Effector memory CD4-positive, alpha-beta T cell (primary cell): Measurements from ENCODE around the gene NDUFAF3.

Experiments used
- DNase-seq, 3 donors: peaks; one replicate each; pipeline ENCODE4 v3.0.0-alpha.2; 2020
- H3K27ac ChIP-seq: 2 replicates; pipeline ENCODE4 v1.7.0; 2013; ENCODE audit warnings: mild to moderate bottlenecking, low read length, moderate library complexity; ENCODE audit not compliant: insufficient read depth, poor library complexity, severe bottlenecking
- H3K27me3 ChIP-seq: replicated peaks from 2 replicates; pipeline ENCODE4 v1.7.0; 2013; ENCODE audit warnings: mild to moderate bottlenecking, low read length; ENCODE audit not compliant: insufficient read depth, control insufficient read depth, poor library complexity, severe bottlenecking
- H3K36me3 ChIP-seq: 2 replicates; pipeline ENCODE4 v1.7.0; 2013; ENCODE audit warnings: mild to moderate bottlenecking, low read length, moderate library complexity; ENCODE audit not compliant: control insufficient read depth, insufficient read depth
- H3K4me1 ChIP-seq: 2 replicates; pipeline ENCODE4 v1.7.0; 2013; ENCODE audit warnings: low read length, mild to moderate bottlenecking; ENCODE audit not compliant: control insufficient read depth, insufficient read depth, poor library complexity, severe bottlenecking
- H3K4me3 ChIP-seq: 2 replicates; pipeline ENCODE4 v1.7.0; 2013; ENCODE audit warnings: low read length, low read depth, mild to moderate bottlenecking; ENCODE audit not compliant: insufficient read depth, poor library complexity, severe bottlenecking
- H3K9me3 ChIP-seq: 2 replicates; pipeline ENCODE4 v1.7.0; 2013; ENCODE audit warnings: mild to moderate bottlenecking, low read length, moderate library complexity; ENCODE audit not compliant: control insufficient read depth

The NDUFAF3 gene

GRCh38 chr3:49026536-49026935, 4.6 kb downstream of the NDUFAF3 start:
- Histone ChIP-seq H3K27ac (peak overlapping the region; percentile 8), H3K4me3 (no peak overlapping the region), H3K27me3 (no peaks in the 10 kb centered on the region), H3K4me1 (peaks cover 21% of the 10 kb centered on the region), H3K9me3 (no peaks in the 10 kb centered on the region), H3K36me3 (peaks cover 48% of the 10 kb centered on the region)
- no peak for DNase-seq

- Histone ChIP-seq H3K4me3 (no peak overlapping the region), H3K27me3 (no peaks in the 10 kb centered on the region), H3K4me1 (peaks cover 19% of the 10 kb centered on the region), H3K36me3 (peaks cover 59% of the 10 kb centered on the region), H3K27ac (peak overlapping the region; percentile 92), H3K9me3 (no peaks in the 10 kb centered on the region)
- DNase-seq, result no peak
These were observed 5.7 kb downstream of the NDUFAF3 start for GRCh38 chr3:49027634-49028033.

DNA sequence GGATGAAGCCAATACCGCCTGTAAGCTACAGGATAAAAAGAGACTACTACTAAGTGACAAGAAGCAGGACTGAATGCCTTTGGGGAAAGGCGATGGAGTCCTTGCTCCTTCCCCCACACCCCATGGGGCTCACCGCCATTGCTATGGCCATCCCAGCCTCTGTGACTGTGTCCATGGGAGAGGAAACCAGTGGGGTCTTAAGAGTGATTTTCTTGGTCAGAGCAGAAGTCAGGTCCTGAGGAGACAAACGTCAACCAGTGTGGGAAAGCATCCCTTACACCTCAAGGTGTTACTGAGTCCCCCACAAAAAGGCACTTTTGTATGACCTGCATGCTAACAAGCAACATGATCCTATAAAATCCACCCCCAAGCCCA, 6.4 kb downstream of the NDUFAF3 start:
- H3K36me3 ChIP-seq, result peaks cover 62% of the 10 kb centered on the region
- peak overlapping the region; percentile 78 for H3K4me3 ChIP-seq
- H3K9me3 ChIP-seq, result no peaks in the 10 kb centered on the region
- H3K27ac ChIP-seq, result peak overlapping the region; percentile 92
- DNase-seq, result no peak
- peaks cover 12% of the 10 kb centered on the region for H3K4me1 ChIP-seq
- no peaks in the 10 kb centered on the region for H3K27me3 ChIP-seq

- H3K4me3 ChIP-seq, result peak within 1 kb of the TSS; percentile 78
- H3K27me3 ChIP-seq, result no peaks in the 10 kb centered on the region
- H3K36me3 ChIP-seq, result peaks cover 61% of the 10 kb centered on the region
- peaks cover 12% of the 10 kb centered on the region for H3K4me1 ChIP-seq
- no peaks in the 10 kb centered on the region for H3K9me3 ChIP-seq
- peak; percentile 86 to 91 (median 89) for DNase-seq
- peak within 1 kb of the TSS; percentile 92 for H3K27ac ChIP-seq
These were observed 7.0 kb downstream of the NDUFAF3 start, which contains the start of gene IMPDH2 for GRCh38 chr3:49028673-49029562. Gene IMPDH2 (minus strand): TSS chr3:49029398. CDS start chr3:49029350, 48 bp downstream.

DNA sequence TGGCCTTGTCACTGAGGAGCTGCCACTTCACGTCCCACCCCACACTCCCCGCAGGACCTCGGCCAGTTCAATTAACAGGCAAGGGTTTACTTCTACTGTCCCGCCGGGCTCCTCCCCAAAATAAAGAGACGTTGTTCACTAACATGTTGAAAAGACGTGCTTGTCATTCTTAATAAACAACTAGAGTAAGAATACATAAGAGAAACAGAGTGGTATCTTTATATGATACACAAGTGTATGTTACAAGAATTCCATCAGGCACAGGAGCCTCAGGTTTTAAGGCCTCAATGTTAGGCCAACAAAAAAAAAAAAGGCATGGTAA, 7.6 kb downstream of the NDUFAF3 start:
- no peak for DNase-seq
- no peaks in the 10 kb centered on the region for H3K27me3 ChIP-seq
- peaks cover 12% of the 10 kb centered on the region for H3K4me1 ChIP-seq
- H3K36me3 ChIP-seq, result peaks cover 56% of the 10 kb centered on the region
- H3K4me3 ChIP-seq, result peak overlapping the region; percentile 78
- H3K9me3 ChIP-seq, result no peaks in the 10 kb centered on the region
- peak overlapping the region; percentile 92 for H3K27ac ChIP-seq

DNA sequence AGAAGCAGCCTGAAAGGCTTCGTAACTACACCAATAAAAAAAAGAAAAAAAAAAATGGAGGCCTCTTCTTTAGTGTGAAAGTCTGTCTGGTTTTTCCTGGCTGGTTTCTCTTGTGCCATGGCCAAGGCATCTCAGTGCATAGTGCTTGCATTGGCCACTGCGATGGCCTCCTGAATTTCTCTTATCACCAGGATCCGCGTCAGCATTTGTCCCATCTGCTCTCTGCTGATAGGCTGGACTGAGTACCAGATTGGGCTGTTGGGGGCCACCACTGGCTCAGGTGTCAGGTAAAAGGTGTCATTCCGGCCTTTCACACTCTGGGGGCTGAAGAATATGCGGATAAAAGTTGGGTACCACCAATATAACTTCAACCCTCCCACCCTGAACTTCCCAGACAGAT, 8.4 kb downstream of the NDUFAF3 start:
- Histone ChIP-seq H3K36me3 (peaks cover 56% of the 10 kb centered on the region), H3K4me3 (no peak overlapping the region), H3K9me3 (no peaks in the 10 kb centered on the region), H3K4me1 (peaks cover 12% of the 10 kb centered on the region), H3K27ac (no peak overlapping the region), H3K27me3 (no peaks in the 10 kb centered on the region)
- no peak for DNase-seq

DNA sequence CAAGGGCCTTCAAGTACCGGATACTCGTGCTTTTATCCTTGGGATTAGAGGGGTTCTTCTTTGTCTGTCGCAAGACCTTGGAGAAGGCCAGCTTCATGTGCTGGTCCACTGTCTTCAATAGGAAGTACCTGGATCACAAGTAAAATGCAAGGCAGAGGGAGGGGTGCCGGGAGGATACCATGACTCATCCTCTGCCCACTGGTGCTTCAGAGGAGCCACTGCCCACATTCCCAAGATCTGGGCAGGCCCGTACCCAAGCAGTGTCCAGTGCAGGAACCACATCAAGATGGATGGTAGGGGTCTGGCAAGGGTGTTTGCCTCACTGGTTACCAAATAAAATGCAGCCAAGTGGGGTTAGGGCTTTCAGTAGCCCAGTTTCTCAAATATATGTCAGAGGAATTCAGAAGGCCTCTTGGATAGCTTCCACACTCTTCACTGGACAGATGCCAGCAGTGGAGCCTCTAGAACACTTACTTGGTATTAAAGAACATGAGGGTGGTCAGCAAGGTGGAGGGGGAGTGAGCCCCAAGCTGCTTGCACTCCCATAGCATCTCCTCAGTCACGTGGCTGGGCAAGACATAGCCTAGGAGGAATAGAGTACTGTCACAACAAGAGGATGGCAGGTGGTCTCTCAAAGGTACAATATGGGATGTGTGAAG, 10.9 kb downstream of the NDUFAF3 start:
- no peak overlapping the region for H3K27ac ChIP-seq
- H3K27me3 ChIP-seq, result no peaks in the 10 kb centered on the region
- DNase-seq, result no peak
- H3K4me3 ChIP-seq, result no peak overlapping the region
- peaks cover 51% of the 10 kb centered on the region for H3K36me3 ChIP-seq
- no peaks in the 10 kb centered on the region for H3K9me3 ChIP-seq
- H3K4me1 ChIP-seq, result peaks cover 12% of the 10 kb centered on the region

DNA sequence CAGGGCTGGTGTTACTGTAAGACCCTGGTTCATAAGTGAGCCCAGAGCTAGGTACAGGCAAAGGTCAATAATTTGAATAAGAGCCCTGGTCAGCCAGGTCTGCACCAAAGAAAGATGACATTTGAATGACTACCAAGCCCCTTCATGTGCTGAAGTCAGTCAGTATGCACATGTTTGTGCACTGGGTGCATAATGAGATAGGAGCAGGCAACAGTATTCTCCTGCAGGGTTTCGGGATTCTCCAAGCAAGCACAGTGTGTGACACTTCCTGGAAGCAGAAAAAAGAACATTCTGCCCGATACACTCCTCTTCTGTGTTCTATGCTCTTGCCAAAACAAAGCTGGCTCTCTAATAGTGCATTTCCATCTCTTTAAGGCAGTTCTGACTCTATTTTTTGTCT, 12.7 kb downstream of the NDUFAF3 start:
- Histone ChIP-seq H3K27ac (no peak overlapping the region), H3K27me3 (no peaks in the 10 kb centered on the region), H3K9me3 (no peaks in the 10 kb centered on the region), H3K36me3 (peaks cover 51% of the 10 kb centered on the region), H3K4me1 (no peaks in the 10 kb centered on the region), H3K4me3 (no peak overlapping the region)
- DNase-seq, result no peak

DNA sequence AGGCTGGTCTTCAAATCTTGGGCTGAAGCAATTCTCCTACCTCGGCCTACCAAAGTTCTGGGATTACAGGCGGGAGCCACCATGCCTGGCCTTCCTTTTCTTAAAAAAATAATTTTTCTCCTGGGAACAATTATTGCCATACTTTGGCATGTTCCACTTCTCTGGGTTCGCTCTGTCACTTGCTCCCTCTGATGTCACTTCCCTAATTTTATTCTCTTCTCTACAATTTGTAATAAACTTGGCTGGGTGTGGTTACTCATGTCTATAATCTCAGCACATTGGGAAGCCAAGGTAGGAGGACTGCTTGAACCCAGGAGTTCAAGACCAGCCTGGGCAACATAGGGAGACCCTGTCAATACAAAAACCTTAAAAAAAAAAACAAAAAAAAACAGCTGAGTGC, 13.4 kb downstream of the NDUFAF3 start:
- H3K9me3 ChIP-seq, result no peaks in the 10 kb centered on the region
- H3K4me3 ChIP-seq, result no peak overlapping the region
- no peak overlapping the region for H3K27ac ChIP-seq
- H3K4me1 ChIP-seq, result no peaks in the 10 kb centered on the region
- H3K36me3 ChIP-seq, result peaks cover 55% of the 10 kb centered on the region
- no peaks in the 10 kb centered on the region for H3K27me3 ChIP-seq
- DNase-seq, result no peak

DNA sequence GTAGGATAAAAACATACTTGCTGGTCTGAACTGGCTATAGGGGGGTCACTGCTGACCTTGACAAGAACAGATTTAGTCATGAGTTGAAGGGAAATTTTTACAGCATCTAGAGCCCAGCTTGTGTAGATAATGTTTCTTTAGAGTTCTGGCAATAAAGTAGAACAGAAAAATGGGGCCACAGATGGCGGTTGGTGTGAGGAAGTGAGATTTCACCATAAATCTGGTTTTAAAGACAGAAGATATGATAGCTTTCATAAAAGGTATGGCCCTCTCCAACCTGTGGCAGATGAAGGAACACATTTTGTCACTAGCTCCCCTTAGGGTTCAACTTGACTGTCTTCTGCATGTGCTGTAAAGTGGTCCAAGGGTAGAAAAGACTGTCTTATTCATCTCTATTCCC, 31.6 kb downstream of the NDUFAF3 start:
- H3K4me1 ChIP-seq, result no peaks in the 10 kb centered on the region
- H3K36me3 ChIP-seq, result peaks cover 47% of the 10 kb centered on the region
- H3K27me3 ChIP-seq, result no peaks in the 10 kb centered on the region
- no peak overlapping the region for H3K27ac ChIP-seq
- DNase-seq, result no peak
- H3K9me3 ChIP-seq, result no peaks in the 10 kb centered on the region
- H3K4me3 ChIP-seq, result no peak overlapping the region
